HG03378 (cell line): ENCODE data around the gene ROBO1.
"Not testable (repeated sequence)": the region's sequence is repeated elsewhere in the genome, so short reads cannot be mapped to it uniquely, and the experiment has no call there.

Experiments
- ATAC-seq: cut with Tn5 transposase; IDR thresholded peaks from one replicate; pipeline ENCODE4 v1.9.1; 2021; ENCODE audit warnings: mild to moderate bottlenecking, moderate library complexity; ENCODE audit not compliant: unreplicated experiment

Gene ROBO1

DNA sequence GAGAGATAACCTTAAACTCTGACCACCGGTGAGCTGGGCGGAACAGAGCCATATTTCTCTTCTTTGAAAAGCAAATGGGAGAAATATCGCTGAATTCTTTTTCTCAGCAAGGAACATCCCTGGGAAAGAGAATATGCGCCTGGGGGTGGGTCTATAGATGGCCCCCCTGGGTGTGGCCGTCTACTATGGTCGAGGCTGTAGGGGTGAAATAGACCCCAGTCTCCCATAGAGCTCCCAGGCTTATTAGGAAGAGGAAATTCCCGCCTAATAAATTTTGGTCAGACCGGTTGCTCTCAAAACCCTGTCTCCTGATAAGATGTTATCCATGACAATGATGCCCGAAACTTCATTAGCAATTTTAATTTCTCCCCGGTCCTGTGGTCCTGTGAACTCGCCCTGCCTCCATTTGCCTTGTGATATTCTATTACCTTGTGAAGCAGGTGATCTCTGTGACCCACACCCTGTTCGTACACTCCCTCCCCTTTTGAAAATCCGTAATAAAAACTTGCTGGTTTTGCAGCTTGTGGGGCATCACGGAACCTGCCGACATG is 441.9 kb downstream of the ROBO1 start:
- not testable (repeated sequence) for ATAC-seq

GRCh38 chr3:79317551-79318518 is 450.0 kb downstream of the ROBO1 start:
- no peak for ATAC-seq

DNA sequence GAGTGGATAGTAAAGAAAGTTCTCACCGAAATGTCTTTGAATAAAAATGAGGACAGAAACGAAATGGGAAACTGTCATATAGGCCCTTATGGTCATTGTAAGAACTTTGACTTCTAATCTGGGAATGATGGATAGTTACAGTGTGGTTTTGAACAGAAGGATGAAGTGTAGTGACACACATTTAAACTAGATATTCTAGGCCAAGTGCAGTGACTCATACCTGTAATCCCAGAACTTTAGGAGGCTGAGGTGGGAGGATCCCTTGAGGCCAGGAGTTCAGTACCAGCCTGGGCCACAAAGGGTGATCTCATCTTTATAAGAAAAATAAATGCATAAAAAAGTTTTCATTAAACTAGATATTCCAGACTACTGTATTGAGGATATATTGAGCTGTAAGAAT is 452.8 kb downstream of the ROBO1 start:
- ATAC-seq = no peak

DNA sequence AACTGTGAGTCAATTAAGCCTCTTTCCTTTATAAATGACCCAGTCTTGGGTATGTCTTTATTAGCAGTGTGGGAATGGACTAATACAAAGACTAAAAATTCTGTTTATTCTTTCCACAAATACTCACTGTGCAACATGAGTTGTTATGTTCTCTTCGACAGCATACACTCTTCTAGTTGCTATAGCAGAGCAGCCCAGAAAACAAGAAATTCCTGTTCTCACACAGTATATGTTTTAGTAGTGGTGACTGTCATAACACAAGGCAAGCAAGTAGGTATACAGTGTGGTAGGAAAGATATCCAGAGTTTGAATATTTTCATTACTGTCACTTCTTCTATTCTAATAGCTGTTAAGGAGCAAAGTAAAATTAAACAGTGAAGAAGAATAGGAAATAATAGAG is 453.3 kb downstream of the ROBO1 start:
- ATAC-seq = no peak

- no peak for ATAC-seq
Observed at GRCh38 chr3:79310016-79310415, 457.8 kb downstream of the ROBO1 start.

GRCh38 chr3:79306934-79307570 is 460.7 kb downstream of the ROBO1 start:
- no peak for ATAC-seq

- not testable (repeated sequence) for ATAC-seq
Observed at GRCh38 chr3:79299949-79300635, 467.7 kb downstream of the ROBO1 start.

DNA sequence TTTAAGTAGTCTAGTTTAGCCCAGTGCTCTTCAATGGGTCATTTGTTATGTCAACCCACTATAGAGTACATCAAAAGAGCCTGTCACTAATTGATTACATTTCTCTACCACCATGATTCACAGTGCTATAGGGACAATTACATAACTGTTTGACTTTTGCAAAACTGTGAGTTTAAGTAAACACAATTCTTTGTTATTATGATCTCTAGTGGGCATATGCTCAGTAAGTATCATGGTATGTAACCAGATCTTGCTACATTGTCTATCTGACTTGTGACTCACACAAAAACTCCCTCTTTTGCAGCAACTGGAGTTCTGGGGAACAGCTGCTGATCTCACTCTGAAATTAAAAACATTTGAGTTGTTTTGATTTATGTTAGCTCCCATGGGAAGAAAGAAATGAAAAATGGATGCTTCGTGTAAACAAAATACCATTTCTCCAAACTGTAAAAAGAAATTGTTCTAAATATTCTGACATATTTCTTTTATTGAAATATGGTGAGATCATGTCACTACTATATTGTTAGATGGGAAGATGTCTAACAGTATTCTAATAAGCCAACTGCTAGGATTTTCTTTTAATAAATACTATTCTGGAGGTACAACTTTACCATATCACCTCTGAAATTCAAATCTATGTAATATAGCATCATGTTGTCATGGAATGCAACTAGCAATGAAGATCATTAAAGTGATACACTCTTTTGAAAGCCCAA is 470.4 kb downstream of the ROBO1 start:
- no peak for ATAC-seq

GRCh38 chr3:79286882-79287281 is 480.9 kb downstream of the ROBO1 start:
- no peak for ATAC-seq

DNA sequence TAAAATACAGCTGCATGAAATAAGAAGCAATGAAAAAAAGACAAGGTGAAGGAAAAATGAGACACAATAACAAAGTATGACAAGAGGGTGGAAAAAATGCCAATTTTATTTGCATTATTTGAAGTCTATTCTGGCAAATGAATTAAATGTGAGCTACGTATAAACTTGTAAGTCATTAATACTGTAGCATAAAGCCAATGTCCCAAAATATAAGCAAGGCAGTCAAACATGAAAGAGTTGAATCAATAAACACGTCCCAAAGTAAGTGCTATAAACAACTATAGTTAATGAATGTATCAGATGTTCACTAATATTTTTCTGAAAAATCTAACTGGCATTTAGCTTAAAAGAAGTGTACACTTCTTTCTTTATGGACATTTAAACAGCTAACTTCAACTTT is 481.9 kb downstream of the ROBO1 start:
- ATAC-seq = no peak

DNA sequence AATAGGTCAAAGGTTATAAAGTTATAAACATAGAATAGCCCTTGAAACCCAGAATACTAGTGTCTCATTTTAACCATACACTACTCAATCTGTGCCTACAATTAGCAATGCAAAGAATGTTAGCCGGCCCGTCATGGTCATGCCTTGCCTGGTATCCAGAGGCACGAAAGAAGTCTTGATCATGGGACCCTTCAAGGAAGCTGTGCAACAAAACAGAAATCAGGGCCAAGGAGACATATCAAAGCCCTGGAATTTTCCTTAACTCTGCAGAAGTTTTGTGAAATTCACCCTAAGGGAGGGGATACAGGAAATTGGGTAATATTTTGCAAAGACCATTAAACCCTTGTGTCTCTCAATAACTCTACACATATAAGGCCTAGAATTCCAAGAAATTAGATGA is 482.4 kb downstream of the ROBO1 start:
- ATAC-seq = no peak

DNA sequence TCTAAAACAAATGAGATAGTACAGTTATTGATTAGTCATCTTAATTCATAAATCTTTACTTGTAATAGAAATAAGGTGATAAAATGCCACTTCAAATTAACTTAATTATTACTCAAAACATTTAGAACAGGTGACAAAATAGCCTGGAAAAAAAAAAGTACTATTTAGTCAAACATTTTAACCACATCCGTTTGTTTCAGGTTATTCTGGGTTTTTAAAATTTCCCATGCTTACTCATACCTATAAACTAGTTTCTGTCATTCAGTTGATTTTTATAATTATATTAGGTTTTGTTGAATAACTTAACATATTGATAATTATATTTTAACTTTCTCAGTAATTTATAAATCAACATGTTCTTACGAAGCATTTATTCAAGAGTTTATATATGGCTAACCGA is 483.0 kb downstream of the ROBO1 start:
- no peak for ATAC-seq

DNA sequence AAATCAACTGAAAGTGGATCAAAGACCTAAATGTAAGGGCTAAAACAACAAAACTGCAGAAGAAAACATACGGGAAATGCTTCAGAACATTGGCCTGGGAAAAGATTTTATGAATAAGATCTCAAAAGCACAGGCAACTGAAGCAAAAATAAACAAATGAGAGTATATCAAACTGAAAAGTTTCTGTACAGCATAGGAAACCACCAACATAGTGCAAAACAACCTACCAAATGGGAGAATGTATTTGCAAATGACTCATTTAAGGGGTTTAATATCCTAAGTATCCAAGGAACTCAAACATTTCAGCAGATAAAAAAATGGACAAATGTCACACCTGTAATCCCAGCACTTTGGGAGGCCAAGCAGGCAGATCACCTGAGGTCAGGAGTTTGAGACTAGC is 489.1 kb downstream of the ROBO1 start:
- ATAC-seq = no peak

DNA sequence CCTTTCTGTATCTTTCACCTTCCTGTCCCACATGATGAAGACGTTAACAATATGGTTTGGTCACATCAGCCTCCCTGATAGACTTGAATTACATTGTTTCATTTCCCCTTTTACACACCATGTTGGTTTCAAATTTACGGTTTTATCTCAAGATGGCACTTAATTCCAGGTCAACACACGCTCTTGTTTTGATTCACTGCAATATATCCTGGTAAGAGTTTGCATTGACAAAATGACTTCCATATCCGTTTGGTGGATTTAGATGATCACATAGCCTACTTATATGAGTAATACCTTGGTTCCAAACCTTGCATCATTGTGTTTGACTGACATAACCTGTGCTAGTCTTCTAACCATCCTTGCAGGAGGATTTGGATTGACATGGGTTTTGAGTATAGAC is 499.4 kb downstream of the ROBO1 start:
- ATAC-seq = no peak

GRCh38 chr3:79264892-79265291 is 502.9 kb downstream of the ROBO1 start:
- no peak for ATAC-seq

DNA sequence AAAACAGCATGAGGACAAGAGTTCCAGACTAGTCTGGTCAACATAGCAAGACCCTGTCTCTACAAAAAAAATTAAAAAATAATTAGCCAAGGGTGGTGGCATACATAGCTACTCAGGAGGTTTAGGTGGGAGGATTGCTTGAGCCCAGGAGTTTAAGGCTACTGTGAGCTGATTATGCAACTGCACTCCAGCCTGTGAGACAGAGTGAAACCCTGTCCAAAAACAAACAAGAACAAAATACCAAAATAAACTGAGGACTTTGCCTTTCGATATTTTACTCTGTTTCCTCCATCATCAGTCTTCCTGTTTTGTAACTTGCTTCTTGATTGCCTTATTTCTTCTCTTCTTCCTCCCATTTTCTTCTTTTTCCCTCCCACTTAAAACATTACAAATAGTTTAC is 504.4 kb downstream of the ROBO1 start:
- no peak for ATAC-seq

- ATAC-seq = no peak
Observed at GRCh38 chr3:79258479-79258878, 509.3 kb downstream of the ROBO1 start.

DNA sequence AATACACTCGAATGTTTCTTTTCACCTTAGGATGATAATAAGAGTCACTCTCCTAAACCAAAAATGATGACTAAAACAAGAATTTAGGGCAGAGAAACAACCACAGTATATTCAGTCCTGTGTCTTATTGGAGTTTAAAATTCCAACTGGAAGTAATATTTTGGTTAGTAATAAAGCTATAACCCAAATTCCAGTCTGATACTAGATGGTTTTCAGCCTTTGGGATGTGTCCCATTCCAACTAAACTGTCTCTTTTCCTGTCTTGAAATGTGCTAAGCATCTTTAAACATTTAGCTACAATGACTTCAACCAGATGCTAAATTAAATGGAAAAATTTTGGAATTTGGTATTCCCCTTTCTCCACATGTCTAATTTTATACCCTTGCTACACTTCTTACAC is 510.0 kb downstream of the ROBO1 start:
- ATAC-seq = no peak

- no peak for ATAC-seq
Observed at GRCh38 chr3:79255702-79256101, 512.1 kb downstream of the ROBO1 start.

DNA sequence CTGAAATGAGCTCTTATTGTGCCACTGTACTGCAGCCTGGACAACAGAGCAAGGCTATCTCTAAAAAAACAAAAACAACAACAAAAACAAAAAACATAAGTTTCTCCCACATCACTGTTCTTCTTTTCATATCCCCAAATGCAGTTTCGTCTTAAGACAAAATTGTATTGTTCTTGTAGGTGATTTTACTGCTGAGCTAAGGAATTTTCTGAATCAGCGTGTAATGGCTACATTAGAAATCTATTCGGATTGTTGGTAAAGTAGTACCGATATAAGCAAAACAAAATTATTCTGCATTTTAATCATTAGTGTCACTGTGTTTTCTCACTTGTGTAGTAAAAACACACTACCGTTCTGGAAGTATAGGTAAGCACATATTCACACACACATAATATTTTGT is 512.5 kb downstream of the ROBO1 start:
- no peak for ATAC-seq

DNA sequence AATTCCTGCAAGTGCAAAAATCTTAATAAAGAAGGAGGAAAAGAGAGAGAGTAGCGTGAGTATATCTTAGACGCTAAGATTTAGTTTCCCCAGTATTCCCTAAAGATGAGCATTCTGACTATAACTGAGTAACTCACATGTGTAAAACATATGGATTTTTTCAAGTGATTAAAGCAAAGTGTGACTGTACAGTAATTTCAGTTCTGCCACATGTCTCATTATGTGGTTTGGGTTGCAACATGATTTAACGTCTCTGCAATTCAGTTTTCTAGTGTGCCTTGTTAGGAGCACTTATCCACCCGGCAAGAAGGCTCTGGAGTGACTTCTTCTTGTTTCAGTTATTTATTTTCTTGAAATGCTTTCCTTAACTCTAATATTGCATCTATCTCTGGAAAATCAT is 514.1 kb downstream of the ROBO1 start:
- ATAC-seq = no peak
